Type B pancreatic cell (in vitro differentiated cells): Measurements from ENCODE around the gene BTG2. TPM values are rescaled to one million over a fixed set of nuclear protein-coding genes. Genes with fewer than 3 reads are reported as not detected.
A peak's percentile ranks its signal among the peaks of the same experiment; 100 is the strongest.

Experiments used
- DNase-seq: peaks from one replicate; pipeline ENCODE4 v3.0.0; 2021; ENCODE audit warnings: mixed read lengths; ENCODE audit not compliant: unreplicated experiment; ENCODE audit errors: extremely low spot score
- H3K27ac Mint-ChIP-seq: 2 replicates; pipeline ENCODE4 v1.8.0; 2021; ENCODE audit warnings: mild to moderate bottlenecking, mixed read lengths
- H3K27me3 Mint-ChIP-seq: 2 replicates; pipeline ENCODE4 v1.8.0; 2021; ENCODE audit warnings: mixed read lengths
- H3K36me3 Mint-ChIP-seq: 2 replicates; pipeline ENCODE4 v1.8.0; 2021; ENCODE audit warnings: mixed read lengths
- H3K4me1 Mint-ChIP-seq: one replicate; pipeline ENCODE4 v1.8.0; 2021; ENCODE audit warnings: mixed read lengths; ENCODE audit not compliant: unreplicated experiment
- H3K4me3 Mint-ChIP-seq: 2 replicates; pipeline ENCODE4 v1.8.0; 2021; ENCODE audit warnings: mild to moderate bottlenecking, mixed read lengths
- H3K9me3 Mint-ChIP-seq: 2 replicates; pipeline ENCODE4 v1.8.0; 2021; ENCODE audit warnings: mixed read lengths
- CTCF ChIP-seq: fragments of 200-600 bp; sonication (generic); conservative IDR thresholded peaks from 2 replicates; pipeline ENCODE4 v1.5.0; 2021; ENCODE audit warnings: antibody characterized with exemption, mild to moderate bottlenecking
- total RNA-seq: library from RNA; stranded (reverse); gene quantifications from 2 replicates; pipeline ENCODE4 v1.2.1, GENCODE V29; 2021; ENCODE audit warnings: low replicate concordance

The BTG2 gene
- total RNA-seq, 1 donor from 2014 or later: 49.8 TPM

- Mint-ChIP-seq H3K36me3 (no peaks in the 10 kb centered on the region), H3K27me3 (no peaks in the 10 kb centered on the region), H3K27ac (no peak overlapping the region), H3K4me3 (no peak overlapping the region), H3K4me1 (peaks cover 56% of the 10 kb centered on the region), H3K9me3 (no peaks in the 10 kb centered on the region)
- TF ChIP-seq CTCF: no peak
- no peak for DNase-seq
These were observed 21.7 kb upstream of the BTG2 start for GRCh38 chr1:203283597-203283996.

- DNase-seq: no peak
- peaks cover 54% of the 10 kb centered on the region for H3K4me1 Mint-ChIP-seq
- H3K27me3 Mint-ChIP-seq: no peaks in the 10 kb centered on the region
- no peaks in the 10 kb centered on the region for H3K36me3 Mint-ChIP-seq
- no peak for TF ChIP-seq CTCF
- peak overlapping the region; percentile 64 for H3K27ac Mint-ChIP-seq
- no peaks in the 10 kb centered on the region for H3K9me3 Mint-ChIP-seq
- H3K4me3 Mint-ChIP-seq: no peak overlapping the region
These were observed 20.8 kb upstream of the BTG2 start for GRCh38 chr1:203284411-203285123.

- no peaks in the 10 kb centered on the region for H3K27me3 Mint-ChIP-seq
- DNase-seq: no peak
- H3K36me3 Mint-ChIP-seq: no peaks in the 10 kb centered on the region
- H3K4me3 Mint-ChIP-seq: no peak overlapping the region
- no peak for TF ChIP-seq CTCF
- no peaks in the 10 kb centered on the region for H3K9me3 Mint-ChIP-seq
- peak overlapping the region; percentile 82 for H3K27ac Mint-ChIP-seq
- H3K4me1 Mint-ChIP-seq: peaks cover 57% of the 10 kb centered on the region
These were observed 18.9 kb upstream of the BTG2 start for GRCh38 chr1:203286161-203286984.

GRCh38 chr1:203287109-203287893 lies 18.0 kb upstream of the BTG2 start:
- Mint-ChIP-seq H3K27ac (peak overlapping the region; percentile 82), H3K9me3 (no peaks in the 10 kb centered on the region), H3K27me3 (no peaks in the 10 kb centered on the region), H3K36me3 (no peaks in the 10 kb centered on the region), H3K4me1 (peaks cover 59% of the 10 kb centered on the region), H3K4me3 (no peak overlapping the region)
- DNase-seq: no peak
- TF ChIP-seq CTCF: no peak

GRCh38 chr1:203287898-203288297 lies 17.4 kb upstream of the BTG2 start:
- H3K27ac Mint-ChIP-seq: peak overlapping the region; percentile 98
- no peaks in the 10 kb centered on the region for H3K36me3 Mint-ChIP-seq
- H3K27me3 Mint-ChIP-seq: no peaks in the 10 kb centered on the region
- H3K4me3 Mint-ChIP-seq: no peak overlapping the region
- no peaks in the 10 kb centered on the region for H3K9me3 Mint-ChIP-seq
- TF ChIP-seq CTCF: no peak
- H3K4me1 Mint-ChIP-seq: peaks cover 53% of the 10 kb centered on the region
- DNase-seq: no peak
